ENCODE measurements around the gene KRT75. TPM values are rescaled to one million over a fixed set of nuclear protein-coding genes. Genes with fewer than 3 reads are reported as not detected.

KRT75 gene
- total RNA-seq, 1 donor from 2014 or later = not detected

DNA sequence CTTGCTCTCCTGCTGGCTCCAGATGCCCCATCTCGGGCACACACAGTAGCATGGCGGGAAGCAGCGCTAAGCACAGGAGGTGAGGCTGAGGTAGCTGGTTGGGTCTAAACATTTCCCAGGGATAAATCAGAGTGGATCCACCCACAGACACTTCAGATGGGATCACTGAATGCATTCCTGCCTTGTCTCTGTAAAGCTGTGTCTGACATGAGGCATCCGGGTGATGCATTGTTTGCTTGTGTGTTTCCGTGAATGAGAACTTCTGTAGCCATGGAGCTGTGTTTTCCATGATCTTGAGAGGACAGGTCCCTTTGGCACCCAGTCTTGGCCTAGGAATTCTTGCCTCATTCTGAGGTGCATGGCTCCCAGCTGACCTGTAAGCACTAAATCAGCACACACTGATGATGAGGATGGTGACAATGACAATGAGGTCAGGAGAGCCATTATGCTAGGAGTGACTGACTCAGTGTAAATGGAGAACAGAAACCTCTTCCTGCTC is 6.7 kb upstream of the KRT75 start:
- DNase-seq (ENCODE audit: low read depth in 2 of 2) = peak in 1 of 2 donors; percentile 16

DNA sequence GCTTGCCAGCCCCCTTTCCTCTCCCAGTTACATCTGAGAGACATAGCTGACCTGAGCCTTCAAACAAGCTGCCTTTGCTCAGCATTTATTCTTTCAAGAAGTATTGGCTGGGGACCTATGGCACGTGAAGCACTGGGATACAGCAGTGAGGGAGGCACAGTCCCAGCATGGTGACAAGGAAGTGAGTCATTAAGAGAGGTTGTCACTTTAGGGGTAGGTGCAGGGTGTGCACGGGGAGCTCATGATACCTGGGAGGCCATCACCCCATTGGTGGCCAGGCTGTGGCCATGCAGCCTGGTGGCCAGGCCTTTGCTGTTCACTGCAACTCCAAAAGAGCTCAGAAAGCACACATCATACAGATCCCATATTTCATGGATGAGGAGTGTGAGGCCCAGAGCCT is 5.7 kb upstream of the KRT75 start:
- no peak for DNase-seq (ENCODE audit: low read depth in 2 of 2)

DNA sequence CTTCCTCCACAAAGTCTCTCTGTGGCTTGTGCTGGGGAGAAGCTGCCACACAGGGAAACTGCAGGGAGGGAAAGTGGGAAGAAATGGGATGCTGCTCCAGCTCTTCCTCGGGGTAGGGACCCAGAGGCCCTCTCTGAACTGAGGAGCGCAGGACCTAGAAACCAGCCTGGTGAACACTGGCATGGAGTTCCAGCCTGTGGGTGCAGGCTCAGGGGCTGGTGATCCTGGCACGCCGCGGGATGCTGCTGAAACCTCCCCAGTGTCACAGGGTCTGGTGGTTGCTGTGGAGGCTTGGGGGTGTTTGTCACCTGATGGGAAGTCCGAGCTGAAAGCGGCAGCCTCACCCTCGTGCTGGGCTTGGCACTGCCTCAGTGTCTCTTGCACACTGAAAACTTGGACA is 5.2 kb upstream of the KRT75 start:
- DNase-seq (ENCODE audit: low read depth in 2 of 2) = no peak

DNA sequence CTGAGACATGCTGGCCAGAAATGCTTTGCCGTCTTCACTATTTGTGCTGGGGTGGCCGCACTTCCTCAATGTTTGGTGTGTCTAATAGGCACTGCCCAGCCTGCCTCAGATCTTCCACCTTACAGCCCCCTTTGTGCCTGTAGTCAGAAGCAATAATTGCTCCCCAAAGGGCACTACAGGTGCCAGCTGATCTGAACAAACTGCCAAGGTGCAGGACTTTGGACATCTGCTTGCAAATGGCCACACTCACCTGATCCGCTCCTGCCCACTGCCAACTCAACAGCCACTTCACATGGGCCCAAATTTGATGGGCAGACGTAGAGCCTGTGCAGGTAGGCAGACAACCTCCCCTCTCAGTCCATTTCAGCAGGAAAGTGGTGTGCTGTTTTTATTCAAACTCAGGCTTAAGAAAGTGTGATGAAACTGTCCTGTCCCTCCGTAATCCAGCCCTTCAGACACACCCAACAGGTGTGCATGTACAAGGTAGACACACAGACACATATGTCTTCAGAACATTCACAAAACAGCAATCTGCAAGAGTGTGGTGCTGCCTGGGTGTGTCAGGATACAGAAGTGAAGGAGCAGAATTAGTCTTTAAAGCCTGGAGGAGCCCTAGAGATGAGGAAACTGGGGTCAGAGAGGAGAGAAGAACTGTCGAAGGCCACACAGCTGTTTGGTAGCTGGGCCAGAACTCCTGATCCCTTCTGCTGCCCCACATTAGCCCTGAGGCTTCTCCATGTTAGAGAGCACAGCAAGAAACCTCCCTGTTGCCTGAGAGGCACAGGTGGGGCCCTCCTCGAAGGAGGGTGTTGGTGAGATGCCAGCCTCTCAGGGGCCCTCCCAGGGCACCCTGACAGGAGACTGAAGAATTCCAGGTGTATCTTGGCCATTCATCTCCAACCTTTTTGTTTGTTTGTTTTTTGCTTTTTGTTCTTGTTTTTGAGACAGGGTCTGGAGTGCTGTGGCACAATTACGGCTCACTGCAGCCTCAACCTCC is 4.4 kb upstream of the KRT75 start:
- DNase-seq (ENCODE audit: low read depth in 2 of 2) = no peak

- DNase-seq (ENCODE audit: low read depth in 2 of 2) = no peak
Measured at GRCh38 chr12:52437508-52437907, 3.3 kb upstream of the KRT75 start.

GRCh38 chr12:52436828-52437474 is 2.8 kb upstream of the KRT75 start:
- no peak for DNase-seq (ENCODE audit: low read depth in 2 of 2)

DNA sequence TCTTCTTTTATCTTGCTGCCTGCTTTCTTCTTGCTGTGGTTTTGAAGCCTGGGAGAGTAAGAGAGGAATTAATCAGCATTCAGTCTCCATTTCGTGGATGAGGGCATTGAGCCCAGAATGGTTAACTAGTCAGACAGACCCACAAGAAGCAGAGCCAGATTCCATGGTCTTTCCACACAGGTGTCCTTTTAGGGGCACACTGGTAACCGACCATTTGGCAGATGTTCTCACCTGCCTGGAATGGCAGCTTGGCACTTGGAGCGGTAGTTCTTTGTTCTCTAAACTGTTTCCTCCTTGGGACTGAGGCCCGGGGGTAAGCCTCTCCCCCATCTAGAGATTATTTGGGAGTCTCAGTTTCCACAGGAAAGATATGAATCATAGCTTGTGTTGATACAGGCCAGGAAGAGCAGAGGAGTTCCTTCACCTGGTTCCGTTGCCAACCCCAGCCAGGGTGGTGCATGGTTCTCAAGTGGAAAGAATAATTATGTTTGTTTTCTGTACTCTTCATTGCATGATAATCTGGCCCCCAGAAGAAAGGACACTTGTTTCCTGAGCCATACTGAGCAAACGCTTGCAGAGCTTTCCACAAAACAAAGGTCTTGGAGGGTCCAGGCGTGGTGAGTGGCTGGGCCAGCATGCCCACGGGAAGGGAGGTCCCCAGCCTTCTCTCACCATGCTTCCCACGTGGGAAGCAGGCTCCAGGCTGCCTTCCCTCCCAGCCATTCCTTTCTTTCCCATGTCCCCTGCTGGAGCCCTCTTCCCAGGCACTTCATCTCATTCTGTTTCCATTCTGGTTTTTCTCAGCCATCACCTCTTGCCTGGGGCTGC is 2.0 kb upstream of the KRT75 start:
- peak in 1 of 2 donors; percentile 63 for DNase-seq (ENCODE audit: low read depth in 2 of 2)

DNA sequence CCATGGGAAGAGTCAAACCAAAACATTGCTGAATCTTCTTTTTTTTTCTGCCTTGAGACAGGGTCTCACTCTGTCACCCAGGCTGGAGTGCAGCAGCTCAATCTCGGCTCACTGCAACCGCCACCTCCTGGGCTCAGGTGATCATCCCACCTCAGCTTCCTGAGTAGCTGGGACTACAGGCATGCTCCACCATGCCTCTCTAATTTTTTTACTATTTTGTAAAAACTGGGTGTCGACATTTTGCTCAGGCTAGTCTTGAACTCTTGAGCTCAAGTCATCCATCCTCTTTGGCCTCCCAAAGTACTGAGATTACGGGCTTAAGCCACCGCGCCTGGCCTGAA is 1.5 kb upstream of the KRT75 start:
- DNase-seq (ENCODE audit: low read depth in 2 of 2) = no peak

GRCh38 chr12:52434760-52435530 is 774 bp upstream of the KRT75 start:
- DNase-seq (ENCODE audit: low read depth in 2 of 2) = peak in 1 of 2 donors; percentile 40

DNA sequence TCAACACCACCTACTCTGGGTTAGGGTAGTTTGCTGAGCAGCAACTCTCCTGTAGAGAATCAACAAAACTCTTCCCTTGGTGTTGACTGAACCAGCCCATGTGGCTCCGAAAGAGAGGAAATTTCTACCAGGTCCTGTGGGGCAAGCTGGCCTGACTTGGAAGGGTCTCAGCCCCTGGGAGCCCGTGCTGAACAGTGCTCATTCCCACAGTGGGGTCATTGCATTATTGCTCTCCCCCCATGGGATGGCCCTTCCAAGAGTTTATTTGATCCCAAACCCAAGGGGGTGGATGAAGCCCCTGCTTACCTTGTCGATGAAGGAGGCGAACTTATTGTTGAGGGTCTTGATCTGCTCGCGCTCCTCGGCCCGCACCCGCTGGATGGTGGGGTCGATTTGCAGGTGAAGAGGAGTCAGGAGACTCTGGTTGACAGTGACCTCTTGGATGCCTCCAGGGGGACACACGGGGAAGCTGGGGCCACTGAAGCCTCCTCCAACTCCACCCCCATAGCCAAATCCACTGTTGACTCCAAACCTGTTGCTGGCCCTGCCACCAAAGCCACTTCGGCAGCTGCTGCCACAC is 580 bp downstream of the KRT75 start:
- DNase-seq (ENCODE audit: low read depth in 2 of 2) = no peak

DNA sequence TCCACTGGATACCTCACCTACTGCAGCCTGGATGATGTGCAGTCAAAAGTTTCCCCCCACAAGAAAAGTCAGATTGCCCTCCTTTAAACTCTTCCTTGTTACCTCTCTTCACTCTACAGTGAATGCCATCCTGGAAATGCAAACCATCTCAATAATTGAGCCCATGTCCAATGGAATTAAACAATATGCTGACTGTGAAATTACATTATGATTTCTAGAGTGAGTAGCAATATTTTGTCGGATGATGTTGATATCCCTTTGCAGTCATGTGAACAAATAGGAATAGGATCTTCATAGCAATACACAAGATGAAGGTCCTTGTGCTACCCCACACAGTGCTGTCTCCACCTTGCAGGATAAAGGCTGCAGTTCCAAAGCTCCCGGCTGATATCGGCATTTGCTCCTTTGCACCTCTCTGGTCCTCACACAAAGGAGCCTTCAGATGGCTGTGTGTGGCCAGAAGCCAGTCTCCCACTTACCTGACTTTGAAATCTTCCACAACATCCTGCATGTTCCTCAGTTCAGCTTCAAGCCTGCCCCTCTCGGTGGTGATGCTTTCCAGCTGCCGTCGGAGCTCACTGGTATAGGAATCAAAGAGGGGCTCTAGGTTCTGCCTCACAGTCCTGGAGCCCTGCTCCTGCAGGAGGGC is 1.5 kb downstream of the KRT75 start:
- DNase-seq (ENCODE audit: low read depth in 2 of 2) = no peak

DNA sequence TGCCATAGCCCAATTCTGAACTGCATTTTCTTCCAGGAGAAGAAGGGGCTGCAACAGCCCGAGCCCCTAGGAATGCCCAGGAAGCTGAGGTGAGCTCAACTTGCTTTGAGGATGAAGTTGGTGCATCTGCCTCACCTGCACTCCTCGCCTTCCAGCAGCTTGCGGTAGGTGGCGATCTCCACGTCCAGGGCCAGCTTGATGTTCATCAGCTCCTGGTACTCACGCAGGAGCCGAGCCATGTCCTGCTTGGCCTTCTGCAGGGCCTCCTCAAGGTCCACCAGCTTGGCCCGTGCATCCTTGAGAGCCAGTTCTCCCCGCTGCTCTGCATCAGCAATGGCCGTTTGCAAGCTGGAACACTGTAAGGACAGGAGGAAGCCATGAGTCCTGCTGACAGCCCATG is 6.0 kb downstream of the KRT75 start:
- no peak for DNase-seq (ENCODE audit: low read depth in 2 of 2)

DNA sequence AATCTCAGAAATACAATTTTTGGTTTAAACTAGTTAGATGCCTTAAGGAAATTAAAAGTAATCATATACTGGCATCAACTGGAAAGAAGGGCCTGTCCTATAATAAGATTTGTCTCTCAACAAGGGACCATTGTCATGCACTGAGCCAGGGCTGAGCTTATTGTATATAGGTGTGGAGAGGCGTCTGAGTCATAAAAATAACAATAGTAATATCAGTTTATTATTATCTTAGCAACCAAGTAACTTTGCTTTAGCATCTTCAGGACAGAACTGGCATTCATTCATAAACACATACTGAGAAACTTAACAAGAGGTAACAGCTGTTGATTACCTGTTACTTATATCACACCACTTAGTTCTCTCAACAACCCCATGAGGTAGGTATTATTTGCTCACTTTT is 7.1 kb downstream of the KRT75 start:
- peak in 1 of 2 donors; percentile 32 for DNase-seq (ENCODE audit: low read depth in 2 of 2)

DNA sequence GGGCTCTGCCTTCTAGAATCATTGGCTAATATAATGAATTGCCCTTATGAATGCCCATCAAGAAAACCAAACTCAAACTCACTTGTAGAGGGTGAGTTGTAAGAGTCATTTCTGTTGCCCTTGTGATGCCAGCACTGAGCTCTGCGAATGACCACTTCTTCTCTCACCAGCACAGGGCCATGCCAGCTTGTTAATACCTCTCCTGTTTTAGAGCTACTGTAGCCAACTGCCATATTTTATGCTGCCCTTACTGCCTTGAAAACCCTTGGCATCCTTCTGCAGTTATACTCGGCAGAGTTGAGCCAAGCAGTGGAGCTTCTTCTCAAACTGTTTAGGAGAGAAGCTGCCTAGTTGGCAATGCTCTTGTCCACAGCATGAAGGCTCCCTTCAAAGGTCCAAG is 8.1 kb downstream of the KRT75 start:
- no peak for DNase-seq (ENCODE audit: low read depth in 2 of 2)

GRCh38 chr12:52425466-52425865 is 8.7 kb downstream of the KRT75 start:
- DNase-seq (ENCODE audit: low read depth in 2 of 2) = no peak

DNA sequence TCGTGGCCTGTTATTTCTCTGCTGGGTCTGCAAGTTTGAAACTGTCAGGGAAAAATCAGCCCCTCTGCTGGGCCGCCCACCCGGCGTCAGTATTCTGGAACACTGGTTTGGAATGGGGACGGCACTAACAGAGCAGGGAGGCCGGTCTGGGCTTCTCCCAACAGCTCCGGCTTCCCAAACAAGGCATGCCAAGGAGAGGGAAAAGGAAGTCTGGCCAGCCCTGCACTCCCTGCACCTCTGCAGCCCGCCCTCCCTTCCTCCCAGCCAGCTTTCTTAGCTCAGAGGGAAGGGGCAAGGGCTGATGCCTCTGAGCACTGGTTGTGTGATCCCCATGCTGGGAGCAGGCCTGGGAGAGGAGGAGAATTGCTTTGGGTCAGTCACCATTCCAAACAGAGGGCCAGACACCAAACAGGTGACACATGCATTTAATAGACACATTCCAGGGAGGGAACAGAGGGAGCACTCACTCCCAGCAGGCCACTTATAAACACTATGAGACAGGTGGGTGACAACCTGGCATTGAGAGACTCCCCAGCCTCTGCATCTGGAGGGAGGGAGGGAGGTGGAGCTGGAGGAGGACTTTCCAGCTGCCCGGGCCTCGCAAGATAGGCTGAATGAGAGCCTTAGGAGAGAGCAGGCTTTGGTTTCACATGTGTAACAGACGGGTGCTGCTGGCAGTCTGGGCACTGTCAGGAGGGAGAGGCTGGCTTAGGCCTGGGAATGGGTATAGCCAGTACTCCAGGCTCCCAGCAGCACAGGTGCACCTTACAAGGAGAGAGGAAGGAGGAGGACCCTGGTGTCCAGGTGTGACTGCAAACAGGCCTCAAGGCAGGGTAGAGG is 10.3 kb downstream of the KRT75 start:
- no peak for DNase-seq (ENCODE audit: low read depth in 2 of 2)

GRCh38 chr12:52423035-52423434 is 11.1 kb downstream of the KRT75 start:
- no peak for DNase-seq (ENCODE audit: low read depth in 2 of 2)

GRCh38 chr12:52419656-52420055 is 14.5 kb downstream of the KRT75 start:
- no peak for DNase-seq (ENCODE audit: low read depth in 2 of 2)

- DNase-seq (ENCODE audit: low read depth in 2 of 2) = no peak
Measured at GRCh38 chr12:52418576-52419110, 15.5 kb downstream of the KRT75 start.

All from dermis microvascular lymphatic vessel endothelial cell (primary cell).